H7 (cell line): Measurements from ENCODE around the gene TOPORS. TPM values are rescaled to one million over a fixed set of nuclear protein-coding genes. Genes with fewer than 3 reads are reported as not detected.
"Not testable (repeated sequence)": the region's sequence is repeated elsewhere in the genome, so short reads cannot be mapped to it uniquely, and the experiment has no call there.

Source experiments
- DNase-seq: peaks from one replicate; pipeline ENCODE4 v3.0.0; 2012
- H3K27me3 ChIP-seq: 2 replicates; pipeline ENCODE4 v1.6.0; 2011; ENCODE audit warnings: mild to moderate bottlenecking, low read length; ENCODE audit not compliant: control insufficient read depth, insufficient read depth
- H3K36me3 ChIP-seq: replicated peaks from 2 replicates; pipeline ENCODE4 v1.5.1; 2011; ENCODE audit warnings: low read length; ENCODE audit not compliant: control insufficient read depth, insufficient read depth
- H3K4me3 ChIP-seq: 2 replicates; pipeline ENCODE4 v1.5.1; 2011; ENCODE audit warnings: low read depth, mild to moderate bottlenecking, control low read depth, low read length, moderate library complexity; ENCODE audit not compliant: insufficient read depth
- total RNA-seq: library from RNA; depleted of rRNA; stranded (reverse); fragments of >200 nt; shearing (Covaris generic); gene quantifications from 2 replicates; pipeline ENCODE4 v1.2.3, GENCODE V29; 2014

The TOPORS gene
- total RNA-seq, 1 experiment from 2014 or later = 27.1 TPM

GRCh38 chr9:32545884-32546283, 6.5 kb downstream of the TOPORS start:
- DNase-seq = no peak
- no peaks in the 10 kb centered on the region for H3K27me3 ChIP-seq
- no peak overlapping the region for H3K4me3 ChIP-seq
- peaks cover 9% of the 10 kb centered on the region for H3K36me3 ChIP-seq

GRCh38 chr9:32543047-32543446, 9.3 kb downstream of the TOPORS start:
- H3K36me3 ChIP-seq = peaks cover 9% of the 10 kb centered on the region
- no peak overlapping the region for H3K4me3 ChIP-seq
- no peaks in the 10 kb centered on the region for H3K27me3 ChIP-seq
- DNase-seq = no peak

- no peaks in the 10 kb centered on the region for H3K36me3 ChIP-seq
- DNase-seq = no peak
Observed at GRCh38 chr9:32533816-32534215, 18.6 kb downstream of the TOPORS start.

GRCh38 chr9:32533336-32533735, 19.1 kb downstream of the TOPORS start:
- Histone ChIP-seq H3K4me3 (no peak overlapping the region), H3K36me3 (no peaks in the 10 kb centered on the region), H3K27me3 (no peaks in the 10 kb centered on the region)
- no peak for DNase-seq

More at GRCh38 chr9:32533816-32534215, 18.6 kb downstream of the TOPORS start:
- Histone ChIP-seq H3K27me3 (no peaks in the 10 kb centered on the region), H3K4me3 (no peak overlapping the region)

GRCh38 chr9:32526707-32527048, 25.7 kb downstream of the TOPORS start:
- H3K4me3 ChIP-seq = peak overlapping the region; percentile 69; the same call in 1 of the 2 replicates
- H3K36me3 ChIP-seq = no peaks in the 10 kb centered on the region
- DNase-seq = no peak
- H3K27me3 ChIP-seq = no peaks in the 10 kb centered on the region

- no peaks in the 10 kb centered on the region for H3K27me3 ChIP-seq
- H3K36me3 ChIP-seq = no peaks in the 10 kb centered on the region
- H3K4me3 ChIP-seq = peak within 1 kb of the TSS; percentile 69
- DNase-seq = peak; percentile 65
Observed at GRCh38 chr9:32526041-32526706, 26.2 kb downstream of the TOPORS start, which contains the start of gene RIGI. RIGI (minus strand) TSS chr9:32526196; CDS start chr9:32526166, 30 bp downstream.

GRCh38 chr9:32525709-32526030, 26.7 kb downstream of the TOPORS start:
- no peak for DNase-seq
- Histone ChIP-seq H3K27me3 (no peaks in the 10 kb centered on the region), H3K36me3 (no peaks in the 10 kb centered on the region), H3K4me3 (peak overlapping the region; percentile 69)

GRCh38 chr9:32524892-32525708, 27.3 kb downstream of the TOPORS start:
- H3K4me3 ChIP-seq = peak overlapping the region; percentile 69
- no peaks in the 10 kb centered on the region for H3K27me3 ChIP-seq
- DNase-seq = no peak
- H3K36me3 ChIP-seq = no peaks in the 10 kb centered on the region

GRCh38 chr9:32524558-32524891, 27.9 kb downstream of the TOPORS start:
- DNase-seq, H3K27me3 ChIP-seq, H3K36me3 ChIP-seq: not testable (repeated sequence)
- H3K4me3 ChIP-seq = peak overlapping the region; percentile 7; the same call in 1 of the 2 replicates

GRCh38 chr9:32523910-32524309, 28.5 kb downstream of the TOPORS start:
- H3K27me3 ChIP-seq = no peaks in the 10 kb centered on the region
- H3K4me3 ChIP-seq = no peak overlapping the region
- H3K36me3 ChIP-seq = no peaks in the 10 kb centered on the region
- DNase-seq = no peak

- Histone ChIP-seq H3K27me3 (no peaks in the 10 kb centered on the region), H3K4me3 (no peak overlapping the region), H3K36me3 (no peaks in the 10 kb centered on the region)
- no peak for DNase-seq
Observed at GRCh38 chr9:32518276-32518675, 34.1 kb downstream of the TOPORS start.

GRCh38 chr9:32516241-32516640, 36.1 kb downstream of the TOPORS start:
- no peaks in the 10 kb centered on the region for H3K36me3 ChIP-seq
- no peaks in the 10 kb centered on the region for H3K27me3 ChIP-seq
- no peak overlapping the region for H3K4me3 ChIP-seq
- no peak for DNase-seq

- Histone ChIP-seq H3K4me3 (no peak overlapping the region), H3K36me3 (no peaks in the 10 kb centered on the region)
Observed at GRCh38 chr9:32508728-32509127, 43.7 kb downstream of the TOPORS start.

GRCh38 chr9:32503008-32503407, 49.4 kb downstream of the TOPORS start:
- no peak overlapping the region for H3K4me3 ChIP-seq
- H3K27me3 ChIP-seq = no peaks in the 10 kb centered on the region
- peaks cover 1% of the 10 kb centered on the region for H3K36me3 ChIP-seq
- DNase-seq = no peak

More at GRCh38 chr9:32508728-32509127, 43.7 kb downstream of the TOPORS start:
- DNase-seq = no peak
- no peaks in the 10 kb centered on the region for H3K27me3 ChIP-seq

- Histone ChIP-seq H3K4me3 (no peak overlapping the region), H3K27me3 (no peaks in the 10 kb centered on the region), H3K36me3 (peaks cover 2% of the 10 kb centered on the region)
- DNase-seq = no peak
Observed at GRCh38 chr9:32502464-32502863, 49.9 kb downstream of the TOPORS start.
